Naive thymus-derived CD8-positive, alpha-beta T cell (primary cell): Measurements from ENCODE around the gene ANTXR1. TPM values are rescaled to one million over a fixed set of nuclear protein-coding genes. Genes with fewer than 3 reads are reported as not detected.

ENCODE experiments used
- ATAC-seq, 2 donors: fragments of 150-1000 bp; cut with Tn5 transposase in 1 of 2; sonication (Bioruptor Pico), chemical (Tn5 transposase) in 1 of 2; 1 replicate in 1 of 2; 2 replicates in 1 of 2; pipeline ENCODE4 v1.10.0; 2021; ENCODE audit warnings: mild to moderate bottlenecking in 2 of 2, moderate library complexity in 2 of 2
- POLR2A ChIA-PET: fragments of 350-600 bp; sonication (Branson Sonifier 250); formaldehyde crosslinking; loops from one replicate; lab custom pipeline; 2021; ENCODE audit warnings: antibody characterized with exemption; lab: Charles Lee
- DNase-seq, 10 donors: peaks; one replicate each; pipeline versions ENCODE4 v3.0.0 to v3.0.0-alpha.2; 2020 to 2022
- H3K27ac Mint-ChIP-seq, 10 donors: one replicate each; pipeline ENCODE4 v1.8.0; 2020 to 2022; ENCODE audit warnings: mild to moderate bottlenecking in 10 of 10, mixed read lengths in 10 of 10, moderate library complexity in 4 of 10, inconsistent platforms in 1 of 10
- H3K27me3 Mint-ChIP-seq, 5 donors: one replicate each; pipeline ENCODE4 v1.8.0; 2021 to 2022; ENCODE audit warnings: mixed read lengths in 5 of 5
- H3K36me3 Mint-ChIP-seq, 3 donors: one replicate each; pipeline ENCODE4 v1.8.0; 2020 to 2022; ENCODE audit warnings: mixed read lengths in 3 of 3, mild to moderate bottlenecking in 2 of 3, inconsistent platforms in 1 of 3
- H3K4me1 Mint-ChIP-seq, 4 donors: one replicate each; pipeline ENCODE4 v1.8.0; 2021 to 2022; ENCODE audit warnings: mixed read lengths in 4 of 4
- H3K4me3 Mint-ChIP-seq, 10 donors: one replicate each; pipeline ENCODE4 v1.8.0; 2020 to 2022; ENCODE audit warnings: mild to moderate bottlenecking in 10 of 10, mixed read lengths in 10 of 10, moderate library complexity in 6 of 10, inconsistent platforms in 1 of 10
- H3K9me3 Mint-ChIP-seq, 9 donors: one replicate each; pipeline ENCODE4 v1.8.0; 2020 to 2022; ENCODE audit warnings: mixed read lengths in 9 of 9, mild to moderate bottlenecking in 3 of 9, inconsistent platforms in 1 of 9, moderate library complexity in 1 of 9
- polyA plus RNA-seq, 3 donors: library from polyadenylated mRNA; unstranded; fragments of 300-500 nt; fragmentation: Illumina TruSeq; gene quantifications; one replicate each; pipeline ENCODE4 v1.2.3, GENCODE V29; 2021
- total RNA-seq, 8 experiments: library from RNA in 2 of 8; stranded (reverse) in 2 of 8; gene quantifications; one replicate each; pipeline ENCODE4 v1.2.3 and lab custom pipeline; 2021 to 2026

Gene ANTXR1
- total and polyA plus RNA-seq, 5 experiments from 2014 or later: 0.08 to 0.20 (median 0.14) TPM; not detected in 2

DNA sequence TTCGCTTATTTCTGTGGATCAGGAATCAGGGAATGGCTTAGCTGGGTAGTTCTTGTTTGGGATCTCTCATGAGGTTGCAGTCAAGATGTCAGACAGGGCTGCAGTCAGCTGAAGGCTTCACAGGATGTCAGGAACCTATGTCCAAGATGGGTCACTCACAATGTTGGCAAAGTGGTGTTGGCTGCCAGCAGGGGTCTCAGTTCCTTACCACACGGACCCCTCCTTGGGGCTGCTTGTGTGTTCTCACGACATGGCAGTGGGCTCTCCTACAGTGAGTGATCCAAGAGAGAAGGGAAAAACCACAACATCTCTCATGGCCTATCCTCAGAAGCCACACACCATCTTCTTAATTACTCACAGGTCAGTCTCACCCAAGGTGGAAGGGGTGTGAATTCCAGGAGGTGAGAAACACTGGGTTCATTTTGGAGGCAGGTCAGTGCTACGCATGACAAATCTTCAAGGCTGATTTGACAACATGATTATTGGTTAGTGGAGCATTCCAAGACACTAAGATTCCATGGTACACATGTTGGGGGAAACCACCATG is 1.3 kb upstream of the ANTXR1 start:
- peaks cover 11 to 18% (median 16%) of the 10 kb centered on the region in 4 donors for H3K4me1 Mint-ChIP-seq
- ATAC-seq (no peak), DNase-seq (no peak)
- no peak overlapping the region for H3K27ac Mint-ChIP-seq
- H3K9me3 Mint-ChIP-seq: no peaks in the 10 kb centered on the region
- H3K4me3 Mint-ChIP-seq: peak overlapping the region in 5 of 10 donors; percentile 6 to 88 (median 76)
- POLR2A ChIA-PET: no interaction called here
- H3K36me3 Mint-ChIP-seq: no peaks in the 10 kb centered on the region
- peaks cover 21 to 43% (median 28%) of the 10 kb centered on the region in 5 donors for H3K27me3 Mint-ChIP-seq

GRCh38 chr2:69012310-69013141 is 453 bp upstream of the ANTXR1 start:
- Mint-ChIP-seq H3K27ac (peak overlapping the region in 2 of 10 donors; percentile 11 to 61), H3K27me3 (peaks cover 25 to 49% (median 36%) of the 10 kb centered on the region in 5 donors), H3K4me3 (peak overlapping the region; percentile 72 to 88 (median 82)), H3K9me3 (no peaks in the 10 kb centered on the region), H3K36me3 (no peaks in the 10 kb centered on the region), H3K4me1 (peaks cover 11 to 18% (median 16%) of the 10 kb centered on the region in 4 donors)
- DNase-seq (peak in 9 of 10 donors; percentile 22 to 73 (median 39)), ATAC-seq (peak; percentile 60 to 82)
- POLR2A ChIA-PET: no interaction called here

DNA sequence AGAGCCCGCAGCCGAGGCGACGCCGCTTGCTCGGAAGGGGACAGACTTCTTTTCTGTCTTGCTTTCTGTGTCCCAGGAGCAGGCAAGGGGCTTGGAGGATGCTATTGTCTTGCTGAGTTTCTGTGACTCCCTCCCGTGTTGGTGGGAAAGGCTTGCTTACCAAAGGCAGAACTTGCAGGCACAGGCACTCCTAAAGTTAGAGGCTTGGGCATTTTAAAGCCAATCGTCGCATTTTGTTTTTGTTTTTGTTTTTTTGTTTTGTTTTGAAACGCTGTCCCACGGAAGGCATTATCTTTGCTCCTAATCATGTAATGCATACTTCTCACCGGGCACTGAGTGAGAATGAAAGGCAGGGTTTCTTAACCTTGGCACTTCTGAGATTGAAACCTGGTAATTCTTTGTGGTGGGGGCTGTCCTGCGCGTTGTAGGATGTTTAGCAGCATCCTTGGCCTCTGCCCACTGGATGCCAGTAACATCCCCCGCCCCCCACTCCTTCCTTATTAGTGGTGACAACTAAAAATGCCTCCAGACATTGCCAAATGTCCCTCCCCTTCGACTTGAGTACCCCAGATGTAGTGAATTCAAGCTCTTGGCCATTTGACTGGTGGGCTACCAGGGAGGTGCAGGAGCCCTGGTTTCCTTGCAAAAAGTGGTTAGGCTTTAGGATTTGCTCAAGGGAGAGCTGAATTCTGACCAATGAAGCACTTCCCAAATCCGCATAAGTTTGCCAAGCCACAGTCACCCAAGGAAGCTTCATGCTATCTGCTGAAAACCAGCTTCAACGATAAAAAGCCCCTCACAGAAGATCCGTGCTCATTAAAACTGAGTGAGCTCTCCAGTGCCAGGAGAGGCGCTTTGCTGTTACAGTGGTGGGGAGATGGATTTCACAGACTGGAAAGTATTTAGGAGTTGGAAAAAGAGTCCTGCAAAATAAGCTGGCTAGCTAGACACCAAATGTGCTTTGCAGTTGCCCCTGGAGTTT is 1.2 kb downstream of the ANTXR1 start:
- Mint-ChIP-seq H3K4me1 (peaks cover 11 to 18% (median 16%) of the 10 kb centered on the region in 4 donors), H3K9me3 (no peaks in the 10 kb centered on the region), H3K27me3 (peaks cover 32 to 64% (median 49%) of the 10 kb centered on the region in 5 donors), H3K27ac (no peak overlapping the region), H3K4me3 (peak overlapping the region; percentile 71 to 88 (median 82)), H3K36me3 (no peaks in the 10 kb centered on the region)
- ATAC-seq (no peak), DNase-seq (peak in 1 of 10 donors; percentile 1)
- POLR2A ChIA-PET: no interaction called here

- no peak overlapping the region for H3K27ac Mint-ChIP-seq
- no peaks in the 10 kb centered on the region for H3K9me3 Mint-ChIP-seq
- POLR2A ChIA-PET: no interaction called here
- no peaks in the 10 kb centered on the region for H3K36me3 Mint-ChIP-seq
- H3K4me3 Mint-ChIP-seq: no peak overlapping the region
- peaks cover 11 to 18% (median 16%) of the 10 kb centered on the region in 4 donors for H3K4me1 Mint-ChIP-seq
- DNase-seq (no peak), ATAC-seq (no peak)
- peaks cover 30 to 71% (median 51%) of the 10 kb centered on the region in 5 donors for H3K27me3 Mint-ChIP-seq
These were observed 4.1 kb downstream of the ANTXR1 start for GRCh38 chr2:69017080-69017479.

- Mint-ChIP-seq H3K9me3 (no peaks in the 10 kb centered on the region), H3K36me3 (no peaks in the 10 kb centered on the region), H3K27ac (no peak overlapping the region), H3K4me1 (peaks cover 6 to 13% (median 10%) of the 10 kb centered on the region in 4 donors), H3K4me3 (no peak overlapping the region), H3K27me3 (peaks cover 25 to 64% (median 46%) of the 10 kb centered on the region in 5 donors)
- ATAC-seq (no peak), DNase-seq (no peak)
- POLR2A ChIA-PET: no interaction called here
These were observed 4.9 kb downstream of the ANTXR1 start for GRCh38 chr2:69017835-69018234.

GRCh38 chr2:69018678-69019095 is 5.7 kb downstream of the ANTXR1 start:
- Mint-ChIP-seq H3K4me3 (no peak overlapping the region), H3K27me3 (peaks cover 20 to 62% (median 43%) of the 10 kb centered on the region in 5 donors), H3K27ac (no peak overlapping the region), H3K36me3 (no peaks in the 10 kb centered on the region), H3K4me1 (peaks cover 2 to 9% (median 7%) of the 10 kb centered on the region in 4 donors), H3K9me3 (no peaks in the 10 kb centered on the region)
- DNase-seq (no peak), ATAC-seq (no peak)
- POLR2A ChIA-PET: no interaction called here

DNA sequence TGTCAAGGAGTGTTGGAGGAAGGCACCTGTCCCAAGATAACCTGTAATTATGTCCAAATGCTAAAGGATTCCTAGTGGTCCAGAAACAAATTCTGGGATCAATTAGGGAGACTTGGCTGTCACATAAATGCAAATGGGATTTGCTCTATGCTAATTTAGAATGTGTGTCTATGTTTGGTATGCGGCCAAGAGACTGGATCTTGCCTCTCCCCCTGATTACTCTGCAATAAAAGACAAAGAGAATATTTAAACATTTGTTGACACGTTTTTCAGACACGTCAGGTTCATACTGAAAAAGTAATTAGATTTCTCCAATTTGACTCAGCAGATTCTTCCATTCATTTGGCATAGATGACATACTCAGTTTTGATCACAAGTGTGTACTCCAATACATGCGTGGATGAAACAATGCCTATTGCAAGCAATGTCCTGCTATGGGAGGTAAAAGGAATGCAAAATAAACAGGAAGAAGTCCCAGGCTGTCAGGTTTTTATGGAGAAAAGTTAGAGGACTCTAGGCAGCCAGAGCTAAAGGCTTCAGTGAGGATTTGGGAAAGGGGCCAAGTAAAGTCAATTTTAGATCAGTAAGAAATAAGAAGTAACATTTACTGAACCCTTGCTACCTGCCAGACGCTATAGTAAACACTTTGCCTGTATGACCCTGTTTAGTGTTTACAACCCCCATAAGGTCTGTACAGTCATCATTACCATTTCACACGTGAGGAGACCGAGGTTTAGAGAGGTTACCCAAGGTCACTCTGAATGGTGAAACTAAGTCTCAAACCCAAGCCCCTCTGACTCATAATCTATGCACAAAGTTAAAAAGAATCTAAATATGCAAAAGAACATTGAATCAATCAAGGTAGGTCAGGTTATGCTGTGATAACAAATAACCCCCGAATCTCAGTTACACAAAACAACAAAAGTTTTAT is 7.8 kb downstream of the ANTXR1 start:
- Mint-ChIP-seq H3K4me3 (no peak overlapping the region), H3K27ac (no peak overlapping the region), H3K9me3 (no peaks in the 10 kb centered on the region), H3K36me3 (no peaks in the 10 kb centered on the region), H3K4me1 (no peaks in the 10 kb centered on the region), H3K27me3 (peaks cover 12 to 43% (median 31%) of the 10 kb centered on the region in 5 donors)
- POLR2A ChIA-PET: no interaction called here
- DNase-seq (no peak), ATAC-seq (no peak)

DNA sequence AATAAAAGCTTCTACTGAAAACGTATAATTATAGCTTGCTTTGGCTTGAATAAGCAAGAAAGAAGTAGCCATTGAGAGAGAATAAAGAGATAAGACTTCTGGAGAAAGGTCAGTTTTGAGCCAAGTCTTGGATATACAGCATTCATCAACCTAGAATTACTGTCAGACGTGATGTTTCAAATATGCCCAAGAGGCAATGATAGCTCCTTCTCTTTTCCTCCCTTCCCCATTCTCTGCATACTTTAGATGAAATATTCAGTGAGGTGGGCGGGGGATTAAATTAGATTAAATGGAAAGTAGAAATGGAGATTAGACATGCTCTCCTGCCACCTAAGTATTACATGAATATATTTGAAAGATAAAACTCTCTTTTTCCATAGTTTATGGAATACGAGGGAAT is 8.7 kb downstream of the ANTXR1 start:
- POLR2A ChIA-PET: no interaction called here
- no peak overlapping the region for H3K4me3 Mint-ChIP-seq
- no peaks in the 10 kb centered on the region for H3K4me1 Mint-ChIP-seq
- peaks cover 0 to 2% (median 0%) of the 10 kb centered on the region in 3 donors for H3K36me3 Mint-ChIP-seq
- H3K9me3 Mint-ChIP-seq: peaks cover 0 to under 1% (median 0%) of the 10 kb centered on the region in 9 donors
- H3K27ac Mint-ChIP-seq: peak overlapping the region in 1 of 10 donors; percentile 20
- DNase-seq (no peak), ATAC-seq (no peak)
- H3K27me3 Mint-ChIP-seq: peaks cover 17 to 40% (median 29%) of the 10 kb centered on the region in 5 donors

- peaks cover 0 to 10% (median 0%) of the 10 kb centered on the region in 3 donors for H3K36me3 Mint-ChIP-seq
- POLR2A ChIA-PET: interaction anchor here (0.6 kb wide), 1 partner anchor 809 kb away, joined by 4 read pairs; no protein-coding TSS in a partner anchor
- DNase-seq (no peak), ATAC-seq (no peak)
- peaks cover 0 to 9% (median 0%) of the 10 kb centered on the region in 9 donors for H3K9me3 Mint-ChIP-seq
- H3K4me3 Mint-ChIP-seq: no peak overlapping the region
- H3K27ac Mint-ChIP-seq: no peak overlapping the region
- no peaks in the 10 kb centered on the region for H3K4me1 Mint-ChIP-seq
- peaks cover 13 to 38% (median 21%) of the 10 kb centered on the region in 5 donors for H3K27me3 Mint-ChIP-seq
These were observed 9.6 kb downstream of the ANTXR1 start for GRCh38 chr2:69022548-69022947.

DNA sequence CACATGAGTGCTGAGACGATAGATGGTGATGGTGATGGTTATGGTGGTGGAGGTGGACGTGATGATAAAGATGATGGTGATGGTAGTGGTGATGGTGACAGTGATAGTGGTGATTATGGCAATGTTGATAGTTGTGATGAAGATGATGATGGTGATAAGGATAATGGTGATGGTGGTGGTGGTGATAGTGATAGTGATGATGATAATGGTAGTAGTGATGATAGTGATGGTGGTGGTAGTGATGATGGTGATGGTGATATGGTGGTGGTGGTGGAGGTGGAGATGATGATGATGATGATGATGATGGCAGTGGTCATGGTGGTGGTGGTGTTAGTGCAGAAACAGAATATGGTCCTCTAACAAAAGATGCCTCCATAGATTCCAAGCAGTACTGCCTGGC is 10.3 kb downstream of the ANTXR1 start:
- no peak overlapping the region for H3K4me3 Mint-ChIP-seq
- no peaks in the 10 kb centered on the region for H3K4me1 Mint-ChIP-seq
- POLR2A ChIA-PET: no interaction called here
- ATAC-seq (no peak), DNase-seq (no peak)
- peaks cover 0 to 12% (median 0%) of the 10 kb centered on the region in 9 donors for H3K9me3 Mint-ChIP-seq
- H3K27me3 Mint-ChIP-seq: peaks cover 9 to 31% (median 14%) of the 10 kb centered on the region in 5 donors
- H3K27ac Mint-ChIP-seq: no peak overlapping the region
- H3K36me3 Mint-ChIP-seq: peaks cover 0 to 13% (median 0%) of the 10 kb centered on the region in 3 donors

- no peak overlapping the region for H3K4me3 Mint-ChIP-seq
- DNase-seq: no peak
- peaks cover 0 to 13% (median 0%) of the 10 kb centered on the region in 3 donors for H3K36me3 Mint-ChIP-seq
- peaks cover 2 to 18% (median 9%) of the 10 kb centered on the region in 5 donors for H3K27me3 Mint-ChIP-seq
- ATAC-seq: no peak
- peaks cover 0 to 12% (median 0%) of the 10 kb centered on the region in 9 donors for H3K9me3 Mint-ChIP-seq
- POLR2A ChIA-PET: no interaction called here
- no peaks in the 10 kb centered on the region for H3K4me1 Mint-ChIP-seq
- H3K27ac Mint-ChIP-seq: no peak overlapping the region
These were observed 13.0 kb downstream of the ANTXR1 start for GRCh38 chr2:69026026-69026425.
